Dedifferentiated amniotic fluid mesenchymal stem cell (primary cell): ENCODE results near the gene ZNF709.
"Not testable (repeated sequence)": the region's sequence is repeated elsewhere in the genome, so short reads cannot be mapped to it uniquely, and the experiment has no call there.

Experiments used
- DNase-seq: peaks from one replicate; pipeline ENCODE4 v3.0.0-alpha.2; 2016; ENCODE audit errors: extremely low spot score

The ZNF709 gene

DNA sequence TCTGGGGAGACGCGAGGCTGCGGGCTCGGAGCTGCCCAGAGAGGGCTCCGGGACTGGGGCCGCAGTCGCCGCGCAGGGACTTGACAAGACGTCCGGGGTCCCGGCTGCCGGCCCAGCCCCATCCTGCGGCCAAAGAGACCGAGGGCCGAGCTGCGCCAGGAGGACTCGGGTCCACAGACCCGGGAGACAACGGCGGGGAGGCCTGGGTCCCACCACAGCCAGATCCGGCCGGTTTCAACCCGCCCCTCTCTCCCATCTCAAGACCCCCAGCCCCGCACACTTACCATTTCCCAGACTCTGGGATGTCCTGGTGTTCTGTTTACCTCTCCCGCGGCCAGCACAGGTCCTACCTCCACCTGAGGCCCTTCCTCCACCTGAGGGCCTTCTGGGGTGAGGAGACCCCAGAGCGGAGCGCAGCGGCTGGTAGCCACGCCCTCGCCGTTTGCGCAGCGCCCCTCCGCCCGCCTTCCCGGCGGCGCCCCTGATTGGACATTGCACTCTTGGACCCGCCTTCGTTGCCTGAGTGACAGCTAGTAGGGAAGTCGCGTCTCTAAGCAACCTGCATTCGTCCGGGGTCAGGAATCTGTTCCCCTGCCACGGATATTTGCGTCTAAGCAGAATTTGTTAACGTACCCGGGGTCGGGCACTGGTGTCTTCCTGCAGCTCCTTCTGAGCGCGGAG lies at the start of gene ZNF709:
ZNF709 (minus strand) TSS at position 446 of the 681 bp plus-strand sequence; CDS start at position 287, 159 bp downstream.
- peak; percentile 88 for DNase-seq

DNA sequence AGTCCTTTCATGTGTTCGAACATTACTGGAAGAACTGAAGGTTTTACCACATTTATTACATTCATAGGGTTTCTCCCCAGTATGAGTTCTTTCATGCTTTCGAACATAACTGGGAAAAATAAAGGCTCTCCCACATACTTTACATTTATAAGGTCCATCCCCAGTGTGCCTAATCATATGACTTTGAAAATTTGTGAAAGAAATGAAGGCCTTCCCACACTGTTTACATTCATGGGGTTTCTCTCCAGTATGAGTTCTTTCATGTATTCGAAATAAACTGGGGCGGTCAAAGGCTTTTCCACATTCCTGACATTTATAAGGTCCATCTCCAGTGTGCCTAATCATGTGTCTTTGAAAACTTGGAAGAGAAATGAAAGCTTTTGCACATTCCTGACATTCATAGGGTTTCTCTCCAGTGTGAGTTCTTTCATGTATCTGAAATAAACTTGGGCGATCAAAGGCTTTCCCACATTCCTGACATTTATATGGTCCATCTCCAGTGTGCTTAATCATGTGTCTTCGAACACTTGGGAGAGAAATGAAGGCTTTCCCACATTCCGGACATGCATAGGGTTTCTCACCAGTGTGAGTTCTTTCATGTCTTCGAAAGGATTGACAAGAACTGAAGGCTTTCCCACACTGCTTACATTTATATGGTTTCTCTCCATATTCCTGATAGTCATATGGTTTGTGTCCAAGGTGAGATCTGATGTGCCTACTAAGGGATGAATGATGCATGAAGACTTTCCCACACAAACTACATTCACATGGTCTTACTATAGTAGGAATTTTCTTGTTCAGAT lies 42.6 kb upstream of the ZNF709 start:
- DNase-seq: no peak

DNA sequence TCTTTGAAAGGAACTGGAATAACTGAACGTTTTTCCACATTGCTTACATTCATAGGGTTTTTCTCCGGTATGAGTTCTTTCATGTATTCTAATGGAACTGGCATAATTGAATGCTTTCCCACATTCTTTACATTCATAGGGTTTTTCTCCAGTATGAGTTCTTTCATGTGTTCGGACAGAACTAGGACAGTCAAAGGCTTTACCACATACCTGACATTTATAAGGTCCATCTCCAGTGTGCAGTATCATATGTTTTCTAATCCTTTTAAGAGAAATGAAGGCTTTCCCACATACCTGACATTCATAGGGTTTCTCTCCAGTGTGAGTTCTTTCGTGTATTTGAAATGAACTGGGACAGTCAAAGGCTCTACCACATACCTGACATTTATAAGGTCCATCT lies 41.9 kb upstream of the ZNF709 start:
- no peak for DNase-seq

DNA sequence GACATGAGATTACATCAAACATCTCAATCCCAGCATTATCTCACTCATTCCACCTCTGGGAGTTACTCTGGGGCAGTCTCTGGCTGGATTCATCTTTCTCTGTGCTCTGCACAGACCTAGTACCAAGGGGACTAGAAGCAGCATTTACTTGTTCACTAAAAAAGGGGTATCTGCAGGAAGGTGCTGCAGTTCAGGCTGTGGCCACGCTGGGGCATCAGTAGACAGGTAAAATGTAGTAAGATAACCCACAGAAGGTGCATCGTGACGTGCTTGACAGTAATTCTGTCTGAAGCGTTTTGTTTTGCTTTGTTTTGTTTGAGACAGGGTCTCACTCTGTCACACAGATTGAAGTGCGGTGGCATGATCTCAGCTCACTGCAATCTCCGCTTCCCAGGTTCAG lies 37.4 kb upstream of the ZNF709 start:
- no peak for DNase-seq

DNA sequence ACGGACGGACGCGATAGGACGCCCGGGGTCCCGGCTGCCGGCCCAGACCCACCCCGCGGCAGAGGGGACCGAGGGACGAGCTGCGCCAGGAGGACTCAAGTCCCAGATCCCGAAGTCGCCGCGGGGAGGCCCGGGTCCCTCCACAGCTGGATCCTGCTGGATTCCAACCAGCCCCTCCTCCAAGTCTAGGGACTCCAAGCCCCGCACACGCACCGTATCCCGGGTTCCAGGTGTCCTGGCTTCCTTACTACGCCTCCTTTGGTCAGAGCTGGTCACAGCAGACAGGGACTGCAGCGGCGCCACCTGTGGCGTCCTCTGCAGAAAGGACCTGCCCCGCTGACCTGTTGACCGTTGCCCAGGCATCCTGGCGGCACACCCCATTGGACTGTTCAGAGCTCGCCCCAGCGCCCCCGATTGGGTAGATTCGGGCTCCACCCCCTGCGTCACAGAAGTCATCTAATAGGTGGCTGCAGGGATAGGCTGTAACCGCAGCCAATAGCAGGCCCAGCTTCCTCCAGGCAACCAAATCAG lies 29.0 kb upstream of the ZNF709 start:
- DNase-seq: no peak

DNA sequence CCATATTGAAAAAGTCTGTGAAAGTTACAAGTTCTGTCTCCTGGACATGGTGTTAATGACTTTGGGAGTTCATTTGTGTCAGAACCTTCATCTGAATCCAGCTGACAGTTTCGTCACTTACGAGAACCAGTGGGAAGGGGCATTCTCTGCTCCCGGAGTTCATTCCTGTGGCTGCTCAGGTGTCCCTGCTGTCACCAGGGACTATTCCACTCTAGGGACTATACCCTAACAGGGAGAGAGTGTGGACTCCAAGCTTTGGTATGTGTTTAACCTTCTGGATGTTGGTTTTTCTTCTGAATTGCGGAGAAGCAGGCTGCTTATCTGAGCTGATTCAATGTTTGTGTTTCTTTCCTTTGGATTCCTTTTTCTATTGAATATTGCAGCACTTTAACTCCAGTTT lies 12.4 kb upstream of the ZNF709 start:
- DNase-seq: no peak

DNA sequence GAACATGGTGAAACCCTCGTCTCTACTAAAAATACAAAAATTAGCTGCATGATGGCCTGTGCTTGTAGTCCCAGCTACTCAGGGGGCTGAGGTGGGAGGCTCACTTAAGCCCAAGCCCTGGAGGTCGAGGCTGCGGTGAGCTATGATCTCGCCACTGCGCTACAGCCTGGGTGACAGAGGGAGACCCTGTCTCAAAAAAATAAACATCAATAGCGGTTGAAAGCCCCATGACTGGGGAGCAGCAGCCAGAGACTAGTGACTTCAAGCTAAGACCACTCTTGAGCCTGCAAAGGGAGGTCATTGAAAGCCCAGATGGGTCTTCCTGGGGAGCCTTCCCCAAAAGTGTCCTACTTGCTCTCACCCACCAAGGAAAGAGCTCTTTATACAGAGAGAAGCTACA lies 11.9 kb upstream of the ZNF709 start:
- no peak for DNase-seq

DNA sequence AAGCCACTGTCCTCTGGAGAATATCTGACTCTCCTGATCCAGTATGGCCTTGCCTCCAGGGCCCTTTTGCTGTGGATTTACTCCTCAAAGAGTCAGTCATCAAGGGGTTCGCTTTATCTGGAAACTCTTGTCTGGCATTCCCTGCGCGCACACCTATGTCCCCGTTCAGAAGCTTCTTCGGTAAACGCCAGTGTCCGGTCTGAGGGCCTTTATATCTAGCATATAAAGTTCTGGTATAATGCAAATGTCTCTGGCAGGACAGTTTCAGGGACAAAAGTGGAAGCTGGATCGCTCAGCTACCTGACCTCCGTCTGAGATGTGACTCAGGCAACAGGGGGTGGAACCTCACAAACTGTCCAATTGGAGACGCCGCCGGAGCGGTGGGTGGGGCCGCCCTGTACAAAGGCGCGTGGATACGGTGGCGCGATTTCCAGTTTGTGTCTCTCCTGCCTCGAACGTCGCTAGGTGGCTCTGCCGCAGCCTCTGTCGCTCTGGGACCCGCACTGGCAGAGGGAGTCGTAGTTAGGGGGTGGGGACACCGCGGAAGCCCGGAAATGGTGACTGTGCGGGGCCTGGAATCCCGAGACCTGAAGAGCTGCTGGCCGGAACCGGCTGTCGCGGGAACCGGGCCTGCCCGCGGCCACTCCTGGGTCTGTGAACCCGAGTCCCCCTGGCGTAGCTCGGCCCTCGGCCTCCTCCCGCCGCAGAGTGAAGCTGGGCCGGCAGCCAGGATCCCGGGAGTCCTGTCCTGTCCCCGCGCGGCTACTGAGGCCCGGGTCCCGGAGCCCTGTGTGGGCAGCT lies 10.6 kb upstream of the ZNF709 start:
- peak; percentile 72 for DNase-seq

DNA sequence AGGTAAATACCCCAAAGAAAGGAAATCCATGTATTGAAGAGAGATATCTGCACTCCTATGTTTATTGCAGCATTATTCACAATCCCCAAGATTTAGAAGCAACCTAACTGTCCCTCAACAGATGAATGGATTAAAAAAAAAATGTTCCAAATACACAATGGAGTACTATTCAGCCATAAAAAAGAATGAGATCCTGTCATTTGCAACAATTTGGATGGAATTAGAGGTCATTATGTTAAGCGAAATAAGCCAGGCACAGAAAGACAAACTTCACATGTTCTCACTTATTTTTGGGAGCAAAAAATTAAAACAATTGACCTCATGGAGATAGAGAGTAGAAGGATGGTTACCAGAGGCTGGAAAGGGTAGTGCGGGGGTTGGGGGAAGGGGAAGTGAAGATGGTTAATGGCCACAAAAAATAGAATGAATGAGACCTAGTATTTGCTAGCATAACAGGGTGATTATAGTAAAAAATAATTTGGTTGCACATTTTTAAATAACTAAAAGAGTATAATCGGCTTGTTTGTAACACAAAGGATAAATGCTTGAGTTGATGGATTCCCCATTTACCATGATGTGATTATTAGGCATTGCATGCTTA lies 9.7 kb upstream of the ZNF709 start:
- no peak for DNase-seq

DNA sequence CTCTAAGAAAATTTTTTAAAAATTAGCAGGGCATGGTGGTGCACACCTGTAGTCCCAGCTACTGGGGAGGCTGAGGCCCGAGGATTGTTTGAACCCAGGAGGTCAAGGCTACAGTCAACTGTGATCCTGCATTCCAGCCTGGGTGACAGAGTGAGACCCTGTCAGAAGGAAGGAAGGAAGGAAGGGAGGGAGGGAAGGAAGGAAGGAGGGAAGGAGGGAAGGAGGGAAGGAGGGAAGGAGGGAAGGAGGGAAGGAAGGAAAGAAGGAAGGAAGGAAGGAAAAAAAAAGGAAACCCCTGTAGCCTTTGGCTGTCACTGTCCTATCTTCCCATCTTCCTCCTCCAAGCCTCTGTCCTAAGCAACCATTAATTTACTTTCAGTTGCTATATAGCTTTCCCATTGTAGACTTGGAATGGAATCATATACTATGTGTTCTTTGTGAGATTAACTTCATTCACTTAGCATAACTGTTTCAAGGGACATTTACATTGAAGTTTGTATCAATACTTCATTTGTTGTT lies 1.7 kb upstream of the ZNF709 start:
- DNase-seq: not testable (repeated sequence)

DNA sequence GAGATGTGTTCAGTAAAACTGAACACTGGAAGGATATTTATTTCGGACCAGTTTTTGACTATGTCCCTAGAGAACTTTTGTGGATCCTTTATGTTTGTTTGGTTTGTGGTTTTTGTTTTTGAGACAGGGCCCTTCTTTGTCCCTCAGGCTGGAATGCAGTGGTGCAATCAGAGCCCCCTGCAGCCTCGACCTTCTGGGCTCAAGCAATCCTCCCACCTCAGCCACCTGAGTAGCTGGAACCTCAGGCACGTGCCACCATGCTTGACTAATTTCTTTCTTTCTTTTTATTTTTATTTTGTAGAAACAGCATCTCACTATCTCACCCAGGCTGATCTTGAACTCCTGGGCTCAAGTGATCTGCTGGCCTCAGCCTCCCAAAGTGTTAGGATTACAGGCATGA lies 955 bp upstream of the ZNF709 start:
- no peak for DNase-seq

DNA sequence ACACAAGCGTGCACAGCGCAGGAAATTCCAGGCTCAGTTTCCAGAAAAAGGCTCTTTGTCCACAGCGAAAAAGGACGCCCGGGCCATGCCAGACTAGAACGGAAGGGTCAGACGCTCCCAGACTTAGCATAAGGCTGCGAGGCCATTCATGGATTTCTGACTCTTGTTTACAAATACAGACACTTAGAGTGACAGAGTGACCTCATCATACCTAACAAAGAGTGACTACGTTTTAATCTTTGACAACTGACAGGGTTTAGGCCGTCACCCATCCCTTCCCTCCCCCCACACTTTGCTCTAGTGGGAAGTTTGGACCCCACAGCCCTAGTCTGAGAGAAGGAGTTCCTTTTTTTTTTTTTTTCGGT lies 418 bp upstream of the ZNF709 start:
- DNase-seq: no peak

DNA sequence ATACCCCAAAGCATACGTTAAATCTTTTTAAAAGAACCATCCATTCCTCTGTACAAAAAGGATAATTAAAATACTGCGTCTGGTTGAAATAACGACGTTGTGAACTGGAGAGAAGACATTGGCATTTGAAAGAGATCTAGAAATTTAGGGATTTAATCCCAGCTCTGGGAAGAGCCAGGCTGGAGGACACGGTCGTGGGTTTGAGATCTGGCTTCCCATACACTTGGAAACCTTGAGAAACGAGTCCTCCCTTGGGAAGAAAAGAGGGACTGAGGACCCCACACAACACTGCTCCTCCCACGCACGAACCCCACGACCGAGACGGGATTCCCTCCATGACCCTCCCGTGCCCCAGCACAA lies 625 bp downstream of the ZNF709 start:
- DNase-seq: no peak

DNA sequence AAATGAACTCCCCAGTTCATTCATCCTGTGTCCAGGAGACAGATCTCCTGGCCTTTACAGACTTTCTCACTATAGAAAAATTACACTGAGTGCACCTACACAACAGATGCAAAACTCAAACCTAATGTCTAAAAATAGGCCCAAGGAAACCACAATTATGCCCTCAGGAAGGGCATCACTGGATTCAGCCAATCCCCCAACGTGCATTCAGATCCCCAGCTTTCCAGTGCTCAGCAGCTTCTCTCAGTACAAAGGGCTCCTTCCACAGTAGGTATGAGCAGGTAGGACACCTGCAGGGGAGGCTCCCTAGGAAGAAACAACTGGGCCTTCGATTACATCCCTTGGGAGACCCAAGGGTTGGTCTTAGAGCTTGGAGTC lies 2.1 kb downstream of the ZNF709 start:
- no peak for DNase-seq

DNA sequence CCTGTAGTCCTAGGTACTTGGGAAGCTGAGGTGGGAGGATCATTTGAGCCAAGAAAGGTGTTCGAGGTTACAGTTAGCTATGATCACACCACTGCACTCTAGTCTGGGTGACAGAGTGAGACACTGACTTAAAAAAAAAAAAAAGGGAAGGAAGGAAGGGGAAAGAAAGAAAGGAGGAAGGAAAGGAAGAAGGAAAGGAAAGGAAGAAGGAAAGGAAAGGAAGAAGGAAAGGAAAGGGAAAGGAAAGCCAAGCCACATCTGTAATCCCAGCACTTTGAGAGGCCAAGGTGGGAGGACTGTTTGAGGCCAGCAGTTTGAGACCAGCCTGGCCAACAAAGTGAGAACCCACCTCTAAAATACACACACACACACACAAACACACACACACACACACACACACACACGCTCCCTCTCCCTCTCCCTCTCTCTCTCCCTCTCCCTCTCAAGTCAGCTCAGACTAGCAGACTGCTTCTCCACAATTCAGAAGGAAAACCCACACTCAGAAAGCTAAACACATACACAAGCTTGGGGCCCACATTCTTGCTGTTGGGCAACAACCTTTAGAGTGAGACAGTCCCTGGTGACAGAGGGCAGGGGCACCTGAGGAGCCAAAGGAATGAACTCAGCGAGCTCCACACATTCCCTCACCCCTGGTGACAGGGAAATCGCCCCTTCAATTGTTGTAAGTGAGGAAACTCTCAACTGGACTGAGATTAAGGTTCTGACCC lies 2.7 kb downstream of the ZNF709 start:
- DNase-seq: no peak

DNA sequence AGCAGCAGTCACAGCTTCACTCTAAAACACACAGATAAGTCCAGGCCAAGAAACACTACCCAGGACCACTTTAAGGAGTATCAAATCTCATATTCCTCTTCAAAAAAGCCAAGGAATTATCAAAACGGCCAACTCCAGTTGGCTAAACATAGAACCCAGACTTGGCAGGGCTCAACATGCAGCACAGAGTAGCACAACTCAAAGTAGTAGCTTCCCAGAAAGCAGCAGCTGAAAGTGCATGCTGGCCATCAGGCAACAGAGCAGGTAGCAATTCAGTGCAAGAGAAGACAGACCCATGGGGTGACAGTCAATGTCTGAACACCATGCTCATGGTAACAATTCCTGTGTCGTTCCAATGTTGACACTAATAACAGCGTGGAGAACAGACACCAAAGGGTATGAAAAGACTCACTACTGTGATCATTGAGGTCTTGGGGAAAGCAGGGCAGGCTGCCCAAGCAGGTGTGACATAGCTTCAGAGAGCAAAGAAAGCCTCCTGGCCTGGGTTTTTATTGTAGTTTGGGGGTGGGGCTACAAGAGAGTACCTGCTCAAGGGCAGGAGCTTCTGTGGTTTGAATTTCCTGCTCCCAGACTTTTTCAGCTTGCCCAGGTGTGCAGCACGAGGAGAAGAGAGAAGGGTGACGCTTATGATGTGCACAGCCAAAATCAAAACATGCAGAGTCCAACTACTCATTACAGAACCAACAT lies 6.2 kb downstream of the ZNF709 start:
- no peak for DNase-seq

DNA sequence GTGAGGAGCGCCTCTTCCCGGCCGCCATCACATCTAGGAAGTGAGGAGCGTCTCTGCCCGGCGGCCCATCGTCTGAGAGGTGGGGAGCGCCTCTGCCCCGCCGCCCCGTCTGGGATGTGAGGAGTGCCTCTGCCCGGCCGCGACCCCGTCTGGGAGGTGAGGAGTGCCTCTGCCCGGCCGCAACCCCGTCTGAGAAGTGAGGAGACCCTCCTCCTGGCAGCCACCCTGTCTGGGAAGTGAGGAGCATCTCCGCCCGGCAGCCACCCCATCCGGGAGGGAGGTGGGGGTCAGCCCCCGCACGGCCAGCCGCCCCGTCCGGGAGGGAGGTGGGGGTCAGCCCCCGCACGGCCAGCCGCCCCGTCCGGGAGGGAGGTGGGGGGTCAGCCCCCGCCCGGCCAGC lies 17.0 kb downstream of the ZNF709 start:
- DNase-seq: not testable (repeated sequence)

DNA sequence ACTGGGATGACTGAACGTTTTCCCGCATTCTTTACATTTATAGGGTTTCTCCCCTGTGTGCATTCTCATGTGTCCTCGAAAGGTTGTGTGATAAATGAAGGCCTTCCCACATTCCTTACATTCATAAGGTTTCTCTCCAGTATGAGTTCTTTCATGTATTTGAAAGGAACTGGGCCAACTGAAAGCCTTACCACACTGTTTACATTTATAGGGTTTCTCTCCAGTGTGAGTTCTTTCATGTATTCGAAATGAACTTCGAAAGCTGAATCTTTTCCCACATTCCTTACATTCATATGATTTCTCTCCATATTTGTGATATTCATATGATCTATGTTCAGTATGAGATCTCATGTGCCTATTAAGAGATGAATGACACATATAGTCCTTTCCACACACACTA lies 19.4 kb downstream of the ZNF709 start:
- DNase-seq: no peak

DNA sequence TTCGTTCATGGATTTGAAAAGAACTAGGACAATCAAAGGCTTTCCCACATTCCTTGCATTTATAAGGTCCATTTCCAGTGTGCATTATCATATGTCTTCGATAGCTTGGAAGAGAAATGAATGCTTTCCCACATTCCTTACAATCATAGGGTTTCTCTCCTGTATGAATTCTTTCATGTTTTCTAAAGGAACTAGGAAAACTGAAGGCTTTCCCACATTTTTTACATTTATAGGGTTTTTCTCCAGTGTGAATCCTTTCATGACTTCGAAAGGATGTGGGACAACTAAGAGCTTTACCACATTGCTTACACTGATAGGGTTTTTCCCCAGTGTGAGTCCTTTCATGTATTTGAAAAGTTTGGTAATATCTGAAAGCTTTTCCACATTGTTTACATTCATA lies 19.8 kb downstream of the ZNF709 start:
- no peak for DNase-seq

DNA sequence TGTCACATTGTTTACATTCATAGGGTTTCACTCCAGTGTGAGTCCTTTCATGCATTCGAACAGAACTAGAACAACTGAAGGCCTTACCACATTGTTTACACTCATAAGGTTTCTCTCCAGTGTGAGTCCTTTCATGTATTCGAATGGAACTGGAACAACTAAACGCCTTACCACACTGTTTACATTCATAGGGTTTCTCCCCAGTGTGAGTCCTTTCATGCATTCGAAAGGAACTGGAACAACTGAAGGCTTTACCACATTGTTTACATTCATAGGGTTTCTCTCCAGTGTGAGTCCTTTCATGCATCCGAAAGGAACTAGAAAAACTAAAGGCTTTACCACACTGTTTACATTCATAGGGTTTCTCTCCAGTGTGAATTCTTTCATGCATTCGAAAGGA lies 20.5 kb downstream of the ZNF709 start:
- not testable (repeated sequence) for DNase-seq

DNA sequence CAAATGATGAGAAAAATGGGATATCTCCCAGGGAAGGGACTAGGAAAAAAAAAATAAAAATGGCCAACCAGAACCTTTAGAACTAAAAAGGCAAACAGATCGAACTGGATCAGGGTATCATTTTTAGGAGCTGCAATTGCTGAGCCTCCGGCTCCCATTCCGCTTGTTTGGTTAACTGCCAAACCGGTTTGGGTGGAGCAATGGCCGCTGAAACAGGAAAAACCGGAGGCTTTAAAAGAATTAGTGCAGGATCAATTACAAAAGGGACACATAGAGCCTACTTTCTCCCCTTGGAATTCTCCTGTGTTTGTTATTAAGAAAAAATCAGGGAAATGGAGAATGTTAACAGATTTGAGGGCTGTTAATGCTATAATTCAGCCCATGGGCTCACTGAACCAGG lies 31.1 kb downstream of the ZNF709 start:
- DNase-seq: no peak
